ENCODE measurements around the gene MTA2.

MTA2 gene

DNA sequence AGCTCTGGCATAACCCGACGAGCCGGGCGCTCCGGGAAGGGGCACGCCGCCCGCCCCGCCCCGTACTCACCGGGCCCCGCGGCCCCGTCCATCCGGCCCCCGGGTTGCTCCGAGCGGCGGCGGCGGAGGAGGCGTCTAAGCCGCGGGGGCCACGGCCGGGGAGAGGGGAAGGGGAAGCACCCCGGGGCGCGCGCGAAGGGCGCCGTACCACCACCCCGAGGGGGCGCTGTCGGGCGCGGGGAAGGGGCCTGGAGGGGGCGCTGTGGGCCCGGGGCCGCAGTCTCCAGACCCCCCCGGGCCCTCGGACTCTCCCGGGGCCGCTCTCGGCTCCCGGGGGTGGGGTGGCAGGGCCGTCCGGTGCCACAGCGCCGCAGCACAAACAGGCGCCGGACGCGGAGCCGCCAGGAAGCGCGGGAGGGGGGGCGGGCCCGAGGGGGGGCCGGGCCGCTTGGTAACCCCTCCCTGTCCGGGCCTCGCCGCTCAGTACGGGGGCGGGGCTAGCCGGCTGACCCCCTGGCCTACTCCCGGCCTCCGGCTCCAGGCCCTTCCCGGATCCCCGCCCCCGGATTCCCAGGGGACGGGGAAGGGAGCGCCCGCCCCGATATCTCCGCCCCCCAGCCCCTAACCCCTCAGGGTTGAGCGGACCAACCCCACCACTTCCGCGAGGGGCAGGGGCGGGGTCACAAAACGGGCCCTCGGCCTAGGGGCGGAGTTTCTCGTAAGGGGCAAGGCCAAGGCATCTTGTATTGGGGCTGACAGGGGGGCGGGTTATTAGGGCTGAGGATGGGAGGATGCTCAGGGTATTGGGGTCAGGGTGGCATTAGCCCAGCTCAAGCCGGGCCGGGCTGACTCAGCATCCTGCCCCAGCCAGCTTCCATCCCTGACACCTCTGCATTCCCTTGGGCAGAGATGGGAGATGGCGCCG lies 11.0 kb upstream of the MTA2 start, which contains the start of the genes EML3 and ROM1:
Gene EML3, minus strand, starts transcription at position 410 of the 925 bp plus-strand sequence. Its CDS starts 318 bp downstream, at position 92.
Gene ROM1, plus strand, starts transcription at position 892 of the 925 bp plus-strand sequence. Its CDS starts 25 bp downstream, at position 917.
- DNase-seq (ENCODE audit: low read depth in 3 of 3), result peak; percentile 67 to 87 (median 70)

GRCh38 chr11:62611705-62612365 lies 10.2 kb upstream of the MTA2 start:
- peak; percentile 35 to 55 (median 44) for DNase-seq (ENCODE audit: low read depth in 3 of 3)

DNA sequence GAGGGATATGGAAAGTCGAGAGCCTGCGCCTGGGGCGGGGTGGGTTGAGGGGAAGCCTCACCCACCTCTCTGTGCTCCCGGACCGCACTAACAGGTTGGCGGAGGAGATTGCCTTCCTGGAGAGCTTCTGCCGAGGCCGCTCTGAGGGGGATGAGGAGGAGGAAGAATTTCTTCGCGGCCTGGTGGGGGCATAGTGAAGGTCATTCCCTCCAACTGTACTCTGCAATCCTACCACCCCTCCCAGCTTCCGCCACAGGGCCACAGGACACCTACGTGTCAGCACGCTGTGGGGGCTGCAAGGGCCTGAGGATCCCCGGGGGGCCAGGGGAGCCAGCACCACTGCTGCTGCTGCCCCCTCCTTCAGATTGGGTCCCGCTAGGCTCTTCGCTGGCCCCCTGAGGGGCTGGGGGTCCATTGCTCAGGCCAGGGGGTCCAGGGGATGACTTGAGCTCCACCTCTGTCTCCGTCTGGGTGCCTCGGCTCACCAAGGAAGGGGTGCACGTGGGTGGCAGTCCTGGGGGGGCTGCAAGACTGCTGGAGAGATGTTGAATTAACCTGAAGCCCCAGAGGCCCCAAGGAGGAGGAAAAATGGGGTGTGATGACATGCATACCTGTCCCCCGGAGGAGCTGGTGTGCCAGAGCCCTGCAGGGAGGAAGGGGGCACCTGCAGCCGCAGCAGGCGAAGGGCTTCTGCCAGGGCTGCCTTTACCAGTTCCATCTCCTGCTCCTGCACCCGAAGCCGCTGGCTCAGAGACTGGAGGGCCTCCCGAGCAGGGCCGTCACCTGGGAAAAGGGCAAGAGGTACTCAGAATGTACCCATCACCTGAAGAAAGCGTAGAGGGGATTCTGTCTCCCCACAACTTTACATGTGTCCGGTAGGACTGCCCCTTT lies 9.4 kb upstream of the MTA2 start:
- DNase-seq (ENCODE audit: low read depth in 3 of 3), result no peak

DNA sequence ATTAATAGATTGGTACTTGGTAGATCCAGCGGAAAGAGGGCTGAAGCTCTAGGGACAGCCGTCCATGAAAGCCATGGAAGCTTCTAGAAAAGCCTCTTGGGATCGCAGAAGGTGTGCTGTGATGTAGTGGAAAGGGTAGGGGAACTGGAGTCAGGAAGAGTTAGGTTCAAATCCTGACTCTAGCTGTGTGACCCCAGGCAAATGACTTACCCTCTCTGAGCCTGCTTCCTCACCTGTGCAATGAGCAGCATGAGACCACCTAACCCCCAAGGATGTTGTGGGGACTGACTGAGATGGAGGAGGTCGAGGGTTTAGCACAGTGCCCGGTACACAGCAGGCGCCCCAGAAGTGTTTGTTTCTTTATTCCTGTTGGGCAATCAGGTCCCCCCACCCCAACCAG lies 8.7 kb upstream of the MTA2 start:
- no peak for DNase-seq (ENCODE audit: low read depth in 3 of 3)

- no peak for DNase-seq (ENCODE audit: low read depth in 3 of 3)
Measured at GRCh38 chr11:62608776-62609175, 7.1 kb upstream of the MTA2 start.

GRCh38 chr11:62607714-62608113 lies 6.0 kb upstream of the MTA2 start:
- no peak for DNase-seq (ENCODE audit: low read depth in 3 of 3)

GRCh38 chr11:62605902-62606301 lies 4.2 kb upstream of the MTA2 start:
- no peak for DNase-seq (ENCODE audit: low read depth in 3 of 3)

DNA sequence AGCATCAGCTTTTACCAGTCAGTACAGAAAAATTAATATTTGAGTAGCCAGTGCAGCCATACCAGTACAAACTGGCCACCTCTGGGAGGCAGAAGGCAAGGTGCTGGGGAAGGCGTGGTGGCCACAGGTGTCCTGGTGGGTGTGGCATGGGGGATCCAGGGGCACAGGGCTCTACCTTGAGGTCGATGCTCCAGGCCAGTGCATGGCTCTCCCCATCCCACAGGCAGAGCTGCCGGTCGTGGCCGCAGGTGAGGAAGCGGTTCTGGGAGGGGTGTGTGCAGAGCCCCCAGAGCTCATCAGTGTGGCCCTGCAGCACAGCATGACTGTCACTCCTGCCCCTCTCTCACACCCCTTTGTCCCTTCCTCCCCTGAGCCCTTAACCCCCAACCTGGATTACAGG lies 3.8 kb upstream of the MTA2 start:
- no peak for DNase-seq (ENCODE audit: low read depth in 3 of 3)

GRCh38 chr11:62604460-62605120 lies 2.9 kb upstream of the MTA2 start:
- DNase-seq (ENCODE audit: low read depth in 3 of 3), result no peak

DNA sequence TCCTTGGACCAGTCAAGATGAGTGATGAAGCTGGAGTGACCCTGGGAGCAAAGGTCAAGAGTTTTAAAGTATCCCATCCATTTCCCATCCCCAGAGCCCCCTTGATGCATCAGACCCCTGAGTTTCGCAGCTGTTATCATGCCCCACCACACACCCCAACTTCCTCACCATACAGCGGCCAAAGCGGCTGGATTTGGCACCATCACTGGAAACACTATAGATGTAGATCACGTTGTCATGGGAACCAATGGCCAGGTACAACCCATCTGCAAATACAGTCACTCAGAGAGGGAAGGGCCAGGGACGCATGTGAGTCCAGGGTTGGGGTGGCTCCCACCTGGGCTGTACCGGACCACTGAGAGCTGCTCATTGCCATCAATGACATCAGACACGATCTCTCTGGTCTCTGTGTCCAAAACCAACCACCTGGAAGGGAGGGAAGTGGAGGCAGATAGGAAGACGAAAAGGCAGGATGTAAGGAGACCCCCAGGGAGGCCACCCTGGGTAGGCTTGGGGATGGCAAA lies 2.2 kb upstream of the MTA2 start:
- no peak for DNase-seq (ENCODE audit: low read depth in 3 of 3)

DNA sequence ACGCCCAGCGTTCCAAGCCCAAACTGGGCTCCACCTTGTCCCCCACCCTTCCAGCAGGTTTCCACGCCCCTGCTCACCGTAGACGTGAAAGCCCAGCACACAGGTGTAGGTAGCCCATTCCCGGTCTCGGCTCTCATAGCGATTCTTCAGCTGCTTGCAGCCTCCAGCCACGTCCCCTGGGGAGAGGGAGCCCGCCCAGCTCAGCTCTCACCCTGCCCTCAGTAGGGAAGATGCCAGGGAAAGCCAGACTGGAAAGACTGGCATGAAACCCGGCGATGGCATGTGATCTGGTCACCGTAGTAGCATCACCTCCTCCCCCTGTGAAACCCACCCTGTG lies 1.4 kb upstream of the MTA2 start:
- no peak for DNase-seq (ENCODE audit: low read depth in 3 of 3)

GRCh38 chr11:62602141-62603071 lies 741 bp upstream of the MTA2 start:
- peak in 1 of 3 experiments; percentile 36 for DNase-seq (ENCODE audit: low read depth in 3 of 3)

- DNase-seq (ENCODE audit: low read depth in 3 of 3), result peak in 2 of 3 experiments; percentile 41 to 56
Measured at GRCh38 chr11:62601122-62601371, 618 bp downstream of the MTA2 start.

DNA sequence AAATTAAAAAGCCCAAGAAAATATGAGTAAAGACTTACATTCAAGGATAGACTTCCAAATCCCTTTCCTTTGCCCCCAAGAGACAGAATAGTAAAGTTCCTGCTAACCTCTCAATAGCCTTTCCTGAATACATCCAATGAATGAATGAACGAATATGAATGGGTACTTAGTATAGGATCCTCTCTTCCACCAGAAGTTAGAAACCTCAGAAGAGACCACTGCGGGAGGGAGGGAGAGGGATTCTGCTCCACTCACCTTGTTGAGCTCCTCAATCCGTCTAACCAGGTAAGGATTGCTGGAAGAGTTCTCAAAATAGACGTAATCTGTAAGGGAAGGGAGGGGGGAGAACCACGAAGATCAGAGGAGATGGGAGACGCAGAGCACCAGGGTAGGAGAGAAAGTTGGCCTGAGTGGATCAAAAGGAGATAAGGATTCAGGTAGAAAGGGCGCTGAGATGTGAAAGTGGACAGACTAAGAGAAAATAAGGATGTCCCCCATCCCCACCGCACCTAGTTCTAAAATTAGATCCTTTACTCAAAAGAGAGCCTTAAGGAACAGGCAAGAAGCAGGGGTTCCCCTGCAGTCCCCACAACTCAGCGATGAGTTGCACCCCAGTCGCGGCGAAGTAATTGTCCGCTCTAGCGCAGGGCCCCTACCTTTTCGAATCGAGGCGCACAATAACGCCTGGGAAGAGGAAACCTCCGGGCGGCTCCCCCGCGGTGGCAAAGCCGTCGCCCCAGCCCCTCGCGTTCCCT lies 1.1 kb downstream of the MTA2 start:
- no peak for DNase-seq (ENCODE audit: low read depth in 3 of 3)

DNA sequence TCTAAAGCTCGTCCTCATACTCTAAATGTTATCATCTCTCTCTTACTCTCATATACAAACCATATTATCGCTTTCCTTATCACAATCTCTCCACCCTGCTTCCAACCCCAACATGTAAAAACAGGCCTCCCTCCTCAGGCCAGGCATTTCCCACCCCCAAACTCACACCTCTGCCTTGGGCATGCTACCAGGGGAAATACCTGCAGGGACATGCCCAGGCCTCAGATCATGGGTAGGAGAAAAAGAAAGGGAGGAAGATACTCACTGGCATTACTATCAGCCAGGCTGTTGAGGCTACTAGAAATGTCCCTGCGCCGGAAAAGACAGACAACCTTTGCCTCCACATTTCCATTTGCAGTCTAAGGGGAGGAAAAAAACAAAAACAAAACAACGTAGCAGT lies 1.8 kb downstream of the MTA2 start:
- no peak for DNase-seq (ENCODE audit: low read depth in 3 of 3)

GRCh38 chr11:62599069-62599696 lies 2.5 kb downstream of the MTA2 start:
- DNase-seq (ENCODE audit: low read depth in 3 of 3), result peak; percentile 89 to 95 (median 89)

DNA sequence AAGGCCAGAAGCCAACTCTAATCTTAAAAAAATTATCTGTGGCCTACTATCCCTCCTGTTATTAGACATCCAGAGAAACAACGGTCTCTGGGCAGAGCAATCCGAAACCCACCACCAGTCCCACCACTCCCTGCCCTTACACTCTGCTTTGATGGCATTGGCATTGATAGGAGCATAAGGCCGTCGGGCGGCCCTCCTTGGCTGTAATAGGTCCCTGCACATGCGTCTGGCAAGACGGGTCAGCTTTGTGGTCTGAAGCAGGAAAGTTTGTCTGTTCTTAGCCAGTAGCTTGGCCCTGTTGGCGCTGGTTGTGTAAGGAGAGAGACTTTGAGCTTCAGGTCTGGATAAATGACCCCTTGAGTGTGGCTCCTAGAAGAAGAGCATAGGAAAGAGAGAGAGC lies 6.5 kb downstream of the MTA2 start:
- no peak for DNase-seq (ENCODE audit: low read depth in 3 of 3)

GRCh38 chr11:62593434-62594044 lies 8.1 kb downstream of the MTA2 start:
- DNase-seq (ENCODE audit: low read depth in 3 of 3), result peak; percentile 38 to 77 (median 57)

- DNase-seq (ENCODE audit: low read depth in 3 of 3), result no peak
Measured at GRCh38 chr11:62592989-62593421, 8.7 kb downstream of the MTA2 start.

All from stimulated activated CD4-positive, alpha-beta T cell treated with anti-CD3 and anti-CD28 coated beads, TNF-alpha, amount 100 ng/mL, for 24 hours (primary cell).